GM12878 (cell line): Measurements from ENCODE around the gene RPL22.

Source experiments
- ATF2 ChIP-seq: IDR thresholded peaks from 2 replicates; pipeline ENCODE4 v1.6.1; 2012; ENCODE audit warnings: low read length, inconsistent platforms
- BRCA1 ChIP-seq: IDR thresholded peaks from 2 replicates; pipeline ENCODE4 v1.6.1; 2011; ENCODE audit warnings: low read depth, low read length, improper control_type of control experiment
- CTCF ChIP-seq, 3 experiments: IDR thresholded peaks in 2 of 3; conservative IDR thresholded peaks in 1 of 3; 2 replicates each; pipeline ENCODE4 v1.5.1; 2011; ENCODE audit warnings: low read depth in 3 of 3, low read length in 3 of 3, mild to moderate bottlenecking in 3 of 3, control low read depth in 2 of 3, moderate library complexity in 2 of 3, inconsistent platforms in 1 of 3, mixed read lengths in 1 of 3; ENCODE audit not compliant: control insufficient read depth in 2 of 3, insufficient read depth in 1 of 3; ENCODE audit errors: extremely low read depth in 1 of 3
- MEF2A ChIP-seq: IDR thresholded peaks from 2 replicates; pipeline ENCODE4 v1.6.1; 2011; ENCODE audit warnings: low read depth, mild to moderate bottlenecking, low read length, moderate library complexity; ENCODE audit not compliant: insufficient read depth
- NRF1 ChIP-seq: conservative IDR thresholded peaks from 2 replicates; pipeline ENCODE4 v1.6.1; 2011; ENCODE audit warnings: mild to moderate bottlenecking, low read depth, low read length, improper control_type of control experiment
- ZBTB40 ChIP-seq: fragments of 450-650 bp; IDR thresholded peaks from 2 replicates; pipeline ENCODE4 v1.6.1; 2016; ENCODE audit warnings: mild to moderate bottlenecking, moderate library complexity, borderline replicate concordance

- TF ChIP-seq ZBTB40 (no peak), BRCA1 (no peak), ATF2 (no peak), CTCF (IDR thresholded peaks at IDR 0.05 in 2 of 3, conservative IDR thresholded peaks at IDR 0.05 in 1 of 3; ENCODE audit: control insufficient read depth in 2 of 3, extremely low read depth in 1 of 3, insufficient read depth in 1 of 3, low read depth in 3 of 3, low read length in 3 of 3) (no peak), MEF2A (no peak), NRF1 (no peak)
Measured at GRCh38 chr1:6162341-6162740, 37.1 kb downstream of the RPL22 start.
